GM12875 (cell line): ENCODE measurements around the gene TTC13.

Experiments
- H3K4me3 ChIP-seq: one replicate; pipeline ENCODE4 v1.5.1; 2011; ENCODE audit warnings: low read depth, low read length, control low read depth
- CTCF ChIP-seq: IDR thresholded peaks from 2 replicates; pipeline ENCODE4 v1.5.1; 2011; ENCODE audit warnings: low read depth, mild to moderate bottlenecking, control low read depth, inconsistent platforms, low read length, moderate library complexity, borderline replicate concordance; ENCODE audit not compliant: insufficient read depth

TTC13 gene

GRCh38 chr1:230877924-230878590, 100.6 kb downstream of the TTC13 start:
- no peak for TF ChIP-seq CTCF
- H3K4me3 ChIP-seq: no peak overlapping the region

- no peak overlapping the region for H3K4me3 ChIP-seq
- no peak for TF ChIP-seq CTCF
Measured at GRCh38 chr1:230877146-230877923, 101.3 kb downstream of the TTC13 start.

- H3K4me3 ChIP-seq: no peak overlapping the region
- no peak for TF ChIP-seq CTCF
Measured at GRCh38 chr1:230876660-230877059, 102.0 kb downstream of the TTC13 start.

DNA sequence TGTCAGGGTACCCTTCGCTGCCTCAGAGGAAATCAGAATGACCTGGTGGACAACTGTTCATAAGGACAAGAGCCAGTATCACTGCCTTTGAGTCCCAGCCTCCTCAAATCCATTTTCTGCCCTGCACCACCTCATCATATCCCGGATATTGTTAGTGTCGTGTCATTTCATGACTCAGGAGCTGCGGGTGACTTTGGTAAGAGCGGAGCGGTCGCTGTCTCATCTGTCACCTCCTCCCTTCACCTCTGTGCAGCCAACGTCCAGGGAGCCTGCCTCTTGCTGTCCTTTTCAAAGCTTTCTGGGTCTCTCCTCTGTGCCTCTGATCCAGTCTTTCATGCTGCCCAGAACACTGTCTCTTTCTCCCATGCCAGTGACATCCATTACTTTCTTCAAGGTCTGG, 103.3 kb downstream of the TTC13 start:
- no peak for TF ChIP-seq CTCF
- H3K4me3 ChIP-seq: no peak overlapping the region

- no peak for TF ChIP-seq CTCF
- H3K4me3 ChIP-seq: no peak overlapping the region
Measured at GRCh38 chr1:230870916-230871315, 107.7 kb downstream of the TTC13 start.

GRCh38 chr1:230869500-230869899, 109.2 kb downstream of the TTC13 start:
- TF ChIP-seq CTCF: no peak
- H3K4me3 ChIP-seq: no peak overlapping the region
